AG04449 (cell line): ENCODE measurements around the gene FRAS1.

ENCODE experiments used
- CTCF ChIA-PET: fragments of 350-600 bp; formaldehyde crosslinking; extraction: SDS; loops from one replicate; lab custom pipeline; 2021; ENCODE audit warnings: antibody characterized with exemption; lab: Yijun Ruan, JAX
- POLR2A ChIA-PET: fragments of 400-600, 350-600 bp; formaldehyde crosslinking; extraction: SDS; loops from one replicate; lab custom pipeline; 2020; ENCODE audit warnings: antibody characterized with exemption, inconsistent platforms; lab: Yijun Ruan, JAX
- DNase-seq: peaks from one replicate; pipeline ENCODE4 v3.0.0-alpha.2; 2010; ENCODE audit warnings: low read depth, low spot score
- H3K4me3 ChIP-seq: 2 replicates; pipeline ENCODE4 v1.5.1; 2011; ENCODE audit warnings: low read depth, mild to moderate bottlenecking, control low read depth, low read length
- CTCF ChIP-seq: IDR thresholded peaks from one replicate; pipeline ENCODE4 v1.5.1; 2011; ENCODE audit warnings: mild to moderate bottlenecking, moderate library complexity, low read length, control low read depth, inconsistent platforms; ENCODE audit not compliant: insufficient read depth; ENCODE audit errors: missing control alignments

FRAS1 gene

GRCh38 chr4:78150543-78150864, 93.4 kb downstream of the FRAS1 start:
- DNase-seq, result no peak
- ChIA-PET POLR2A (no interaction called here), CTCF (interaction anchor here (0.8 kb wide), 1 partner anchor 20 kb away, joined by 3 read pairs; no protein-coding TSS in a partner anchor)
- H3K4me3 ChIP-seq, result no peak overlapping the region
- no peak for TF ChIP-seq CTCF

- CTCF ChIA-PET, result no interaction called here
- POLR2A ChIA-PET, result no interaction called here
- no peak for DNase-seq
- no peak for TF ChIP-seq CTCF
- no peak overlapping the region for H3K4me3 ChIP-seq
Observed at GRCh38 chr4:78152795-78153194, 95.7 kb downstream of the FRAS1 start.

- CTCF ChIA-PET, result no interaction called here
- no peak for DNase-seq
- POLR2A ChIA-PET, result no interaction called here
- TF ChIP-seq CTCF, result no peak
- no peak overlapping the region for H3K4me3 ChIP-seq
Observed at GRCh38 chr4:78154972-78155590, 98.0 kb downstream of the FRAS1 start.

- no peak overlapping the region for H3K4me3 ChIP-seq
- CTCF ChIA-PET, result interaction anchor here (0.6 kb wide), 2 partner anchors 711 to 796 kb away, joined by 3 to 4 read pairs; no protein-coding TSS in a partner anchor
- DNase-seq, result no peak
- POLR2A ChIA-PET, result no interaction called here
- no peak for TF ChIP-seq CTCF
Observed at GRCh38 chr4:78155616-78156105, 98.5 kb downstream of the FRAS1 start.

GRCh38 chr4:78156520-78156919, 99.4 kb downstream of the FRAS1 start:
- CTCF ChIA-PET, result no interaction called here

GRCh38 chr4:78162342-78162741, 105.2 kb downstream of the FRAS1 start:
- ChIA-PET CTCF (no interaction called here), POLR2A (no interaction called here)
- H3K4me3 ChIP-seq, result no peak overlapping the region
- no peak for TF ChIP-seq CTCF
- no peak for DNase-seq

More at GRCh38 chr4:78156520-78156919, 99.4 kb downstream of the FRAS1 start:
- POLR2A ChIA-PET, result no interaction called here
- no peak for DNase-seq
- TF ChIP-seq CTCF, result no peak
- no peak overlapping the region for H3K4me3 ChIP-seq
